HG03439 (cell line): ENCODE data around the gene NDUFV1.

Experiments
- ATAC-seq: cut with Tn5 transposase; IDR thresholded peaks from one replicate; pipeline ENCODE4 v1.9.1; 2021; ENCODE audit warnings: mild to moderate bottlenecking, moderate library complexity; ENCODE audit not compliant: unreplicated experiment

Gene NDUFV1

DNA sequence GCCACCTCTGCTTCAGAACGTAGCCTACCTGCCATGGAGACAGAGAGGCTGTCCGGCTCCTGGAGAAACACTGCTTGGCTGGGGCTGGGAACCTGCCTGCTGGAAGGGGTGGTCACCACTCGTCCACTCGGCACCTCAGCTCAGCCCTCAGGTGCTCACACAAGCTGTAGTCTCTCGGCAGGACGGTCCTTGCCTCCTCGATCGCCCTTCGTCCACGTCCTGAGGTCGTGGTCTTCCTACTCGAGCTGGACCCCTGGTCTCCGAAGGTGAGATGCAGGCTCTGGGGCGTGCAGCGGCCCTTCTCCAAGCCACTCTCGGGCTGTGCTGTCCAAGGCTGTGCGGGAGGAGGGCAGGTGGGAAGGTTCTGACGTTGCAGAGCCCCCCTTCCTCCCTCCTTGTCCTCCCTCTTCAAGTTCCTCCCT is 32.7 kb downstream of the NDUFV1 start, which contains the start of gene TBX10:
Gene TBX10, minus strand, starts transcription at position 326 of the 422 bp plus-strand sequence. Its CDS starts 291 bp downstream, at position 35.
- no peak for ATAC-seq

DNA sequence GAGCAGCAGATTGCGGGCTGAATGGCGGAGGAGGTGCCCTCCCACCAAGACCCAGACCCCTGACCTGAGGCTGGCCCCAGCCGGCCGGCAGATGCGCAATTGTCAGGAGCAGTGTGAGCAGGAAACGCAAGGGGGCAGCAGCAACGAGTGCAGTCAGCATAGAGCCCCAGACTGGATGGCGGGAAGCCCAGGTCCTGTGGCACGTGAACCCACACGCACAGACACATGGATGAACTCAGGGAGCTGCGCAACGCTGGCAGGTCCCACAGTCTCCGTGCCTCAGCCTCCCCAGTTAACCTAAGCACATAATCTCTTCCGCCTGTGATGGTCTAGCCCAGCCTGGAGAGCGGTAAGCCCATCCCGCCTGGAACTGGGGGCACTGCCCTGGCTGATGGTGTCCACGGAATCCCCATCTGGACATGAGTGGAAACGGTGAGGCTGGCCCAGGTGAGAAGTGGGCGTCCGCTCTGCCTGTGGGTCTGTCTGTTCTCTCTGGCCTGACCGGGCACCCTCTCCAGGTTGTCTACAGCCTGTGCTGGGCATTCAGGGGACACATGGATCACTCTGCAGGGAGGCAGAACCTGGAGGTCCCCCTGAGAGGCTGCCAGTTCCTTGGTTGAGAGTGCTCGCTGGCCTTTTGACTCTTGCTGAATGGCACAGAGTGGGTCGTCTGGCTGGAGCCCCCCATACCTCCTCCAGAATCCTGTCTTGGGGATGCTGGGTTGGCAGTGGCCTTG is 33.5 kb downstream of the NDUFV1 start:
- no peak for ATAC-seq

DNA sequence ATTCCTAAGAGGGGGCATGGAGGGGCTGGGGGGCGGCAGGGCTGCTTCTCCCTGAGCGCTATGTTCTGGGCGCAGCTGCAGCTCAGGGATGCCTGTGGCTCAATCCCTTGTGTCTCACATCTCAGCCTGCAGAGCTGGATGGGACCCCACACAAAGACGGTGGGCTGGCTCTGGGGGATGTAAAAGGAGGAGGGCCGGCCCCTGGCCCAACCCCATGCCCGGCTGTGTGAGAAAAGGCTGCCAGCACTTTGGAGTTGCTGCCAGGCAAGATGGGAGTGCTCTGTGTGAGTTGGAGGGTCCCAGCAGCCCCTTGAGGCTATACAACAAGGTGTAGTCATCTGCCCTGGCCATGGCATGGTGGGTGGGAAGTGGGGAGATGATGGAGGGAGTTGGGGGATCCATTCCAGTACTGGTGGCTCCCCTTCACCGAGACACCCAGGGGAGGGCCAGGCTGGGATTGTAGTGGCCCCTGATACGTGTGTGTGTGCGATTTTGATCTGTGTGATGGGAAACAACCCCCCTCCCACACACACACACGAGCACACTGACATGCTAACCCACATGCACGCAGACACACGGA is 34.1 kb downstream of the NDUFV1 start:
- ATAC-seq: no peak

DNA sequence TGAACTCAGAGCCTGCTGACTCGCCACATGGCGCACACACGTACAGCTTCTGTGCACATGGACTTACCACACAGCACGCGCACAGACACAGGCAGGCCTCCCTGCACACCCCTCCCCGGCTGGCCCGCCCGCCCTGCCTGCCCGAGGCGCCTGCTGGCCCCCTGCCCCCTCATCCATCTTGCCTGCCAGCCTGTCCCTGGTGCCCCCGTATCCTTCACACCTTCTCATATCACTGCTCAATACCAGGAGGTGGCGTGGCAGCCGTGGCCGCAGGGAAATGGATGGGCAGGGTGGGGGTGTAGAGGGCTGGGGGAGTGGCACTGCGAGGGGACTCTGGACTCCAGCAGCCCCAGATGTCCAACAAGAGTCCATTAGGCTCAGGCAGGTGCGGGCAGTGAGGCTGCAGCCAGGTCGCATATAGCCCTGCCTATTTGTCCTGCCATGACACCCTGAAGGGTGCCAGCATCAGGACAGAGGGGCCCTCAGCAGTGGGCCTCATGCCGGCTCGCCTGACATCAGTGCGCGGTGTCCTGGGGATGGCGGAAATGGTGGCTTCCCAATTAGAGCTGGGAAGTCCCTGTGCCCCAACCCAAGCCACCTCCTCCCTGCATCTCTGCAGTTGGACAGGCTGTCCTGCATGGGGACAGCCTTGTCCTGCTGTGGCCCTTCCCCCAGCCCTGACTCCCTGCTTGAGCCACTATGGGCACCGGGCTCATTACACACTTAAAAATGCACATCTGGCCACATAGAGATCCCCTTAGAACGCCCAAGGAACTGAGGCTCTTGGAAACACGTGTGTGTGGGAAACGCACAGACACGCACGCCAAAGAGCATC is 34.8 kb downstream of the NDUFV1 start:
- ATAC-seq: no peak

DNA sequence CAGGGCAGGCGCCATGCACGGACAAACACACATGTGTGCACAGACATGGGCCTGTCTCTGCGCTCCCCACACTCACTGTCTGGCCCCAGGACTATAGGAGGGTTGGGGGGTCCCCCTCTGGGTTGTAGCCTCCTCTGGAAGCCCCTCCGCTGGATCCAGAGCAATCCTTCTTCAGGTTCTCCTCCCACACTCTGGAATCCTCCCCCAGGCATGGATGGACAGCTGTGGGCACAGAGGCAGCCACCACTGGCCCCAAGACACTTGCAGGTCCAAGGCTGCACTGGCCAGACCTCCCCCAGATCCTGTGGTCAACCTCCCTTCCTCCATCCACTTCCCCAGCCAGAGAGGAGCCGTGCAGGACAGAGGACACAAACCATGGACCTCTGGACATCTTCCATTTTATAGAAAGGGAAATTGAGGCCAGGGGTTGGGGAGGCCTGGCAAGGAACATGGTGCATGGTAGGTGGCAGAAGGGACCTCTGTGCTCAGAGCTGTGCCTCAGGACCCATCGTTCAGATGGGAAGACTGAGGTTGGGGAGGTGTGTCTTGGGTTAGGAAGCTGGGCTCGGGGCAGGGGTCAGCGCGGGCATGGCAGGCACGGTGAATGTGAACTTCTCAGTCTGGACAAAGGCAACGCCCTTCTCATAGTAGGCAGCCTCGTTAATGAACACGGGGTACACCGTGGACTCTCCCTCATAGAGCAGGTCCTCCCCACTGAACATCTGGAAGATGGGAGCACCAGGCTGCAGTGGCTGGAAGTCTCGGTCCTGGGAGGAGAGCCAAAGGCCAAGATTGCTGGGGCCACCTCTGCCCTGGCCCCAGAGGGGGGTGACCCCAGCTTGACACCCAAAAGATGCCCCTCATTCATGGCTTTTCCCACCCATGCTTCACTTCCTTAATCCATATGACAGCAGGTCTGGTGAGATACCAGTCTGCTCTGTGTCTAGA is 35.7 kb downstream of the NDUFV1 start:
- ATAC-seq: no peak

DNA sequence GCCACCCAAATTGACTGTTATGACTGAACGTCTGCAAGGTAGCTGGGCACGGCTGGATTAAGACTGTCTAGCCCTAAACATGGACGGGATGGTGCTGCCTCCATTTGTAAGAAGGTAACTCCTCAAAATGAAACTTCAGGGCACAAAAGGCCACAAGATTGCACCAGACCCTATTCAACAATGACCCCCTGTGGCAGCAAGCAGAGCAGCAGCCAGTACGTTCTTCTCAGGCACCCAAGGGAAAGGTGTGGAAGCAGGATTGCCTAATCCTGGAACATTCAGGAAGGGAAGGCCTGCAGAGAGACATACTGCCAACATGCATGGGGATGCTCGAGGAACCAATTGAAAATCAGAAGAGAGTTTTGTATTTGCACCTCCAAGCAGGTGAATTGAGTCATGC is 37.3 kb downstream of the NDUFV1 start:
- ATAC-seq: no peak

DNA sequence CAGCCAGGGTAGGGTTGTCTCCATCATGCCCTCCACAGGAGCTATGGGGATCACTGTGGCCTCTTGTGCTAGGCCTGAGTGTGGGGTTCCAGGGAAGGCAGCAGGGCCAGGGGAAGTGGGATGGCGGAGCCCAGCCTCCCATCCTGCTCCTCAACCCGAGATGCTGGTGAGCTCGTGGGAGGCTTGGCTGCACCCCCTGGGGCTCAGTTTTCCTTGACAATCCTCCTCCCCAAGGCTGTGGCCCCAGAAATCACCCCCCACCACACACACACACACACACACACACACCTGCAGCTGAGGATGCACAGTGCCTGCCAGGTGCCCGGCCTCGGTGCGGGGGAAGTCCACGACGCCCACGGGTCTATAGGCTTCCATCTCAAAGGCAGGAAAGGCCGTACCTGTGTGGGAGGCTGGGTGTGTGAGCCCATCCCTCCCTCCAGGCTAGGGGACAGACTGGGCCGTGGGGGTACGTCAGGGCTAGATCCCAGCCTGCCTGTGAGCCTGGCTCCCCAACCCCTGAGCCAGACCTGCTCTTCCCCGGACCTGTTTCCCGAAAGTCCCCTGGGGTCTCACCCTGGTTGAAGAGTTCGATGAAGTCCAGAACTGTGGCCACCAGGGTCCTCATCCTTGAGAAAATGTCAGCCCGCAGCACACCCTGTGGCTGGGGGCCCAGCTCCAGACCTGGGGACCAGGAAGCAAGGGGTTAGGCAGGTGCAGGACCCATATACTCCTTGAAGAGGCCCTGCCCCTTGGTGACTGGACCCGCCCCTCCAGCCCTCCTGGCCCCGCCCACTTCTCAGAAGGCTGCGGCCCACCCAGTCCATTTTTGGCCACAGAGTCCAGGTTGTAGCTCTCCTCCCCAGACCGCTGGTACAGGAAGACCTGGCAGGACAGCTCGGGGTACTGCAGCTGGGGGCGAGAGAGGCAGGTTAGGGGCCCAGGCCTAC is 38.0 kb downstream of the NDUFV1 start:
- ATAC-seq: no peak

DNA sequence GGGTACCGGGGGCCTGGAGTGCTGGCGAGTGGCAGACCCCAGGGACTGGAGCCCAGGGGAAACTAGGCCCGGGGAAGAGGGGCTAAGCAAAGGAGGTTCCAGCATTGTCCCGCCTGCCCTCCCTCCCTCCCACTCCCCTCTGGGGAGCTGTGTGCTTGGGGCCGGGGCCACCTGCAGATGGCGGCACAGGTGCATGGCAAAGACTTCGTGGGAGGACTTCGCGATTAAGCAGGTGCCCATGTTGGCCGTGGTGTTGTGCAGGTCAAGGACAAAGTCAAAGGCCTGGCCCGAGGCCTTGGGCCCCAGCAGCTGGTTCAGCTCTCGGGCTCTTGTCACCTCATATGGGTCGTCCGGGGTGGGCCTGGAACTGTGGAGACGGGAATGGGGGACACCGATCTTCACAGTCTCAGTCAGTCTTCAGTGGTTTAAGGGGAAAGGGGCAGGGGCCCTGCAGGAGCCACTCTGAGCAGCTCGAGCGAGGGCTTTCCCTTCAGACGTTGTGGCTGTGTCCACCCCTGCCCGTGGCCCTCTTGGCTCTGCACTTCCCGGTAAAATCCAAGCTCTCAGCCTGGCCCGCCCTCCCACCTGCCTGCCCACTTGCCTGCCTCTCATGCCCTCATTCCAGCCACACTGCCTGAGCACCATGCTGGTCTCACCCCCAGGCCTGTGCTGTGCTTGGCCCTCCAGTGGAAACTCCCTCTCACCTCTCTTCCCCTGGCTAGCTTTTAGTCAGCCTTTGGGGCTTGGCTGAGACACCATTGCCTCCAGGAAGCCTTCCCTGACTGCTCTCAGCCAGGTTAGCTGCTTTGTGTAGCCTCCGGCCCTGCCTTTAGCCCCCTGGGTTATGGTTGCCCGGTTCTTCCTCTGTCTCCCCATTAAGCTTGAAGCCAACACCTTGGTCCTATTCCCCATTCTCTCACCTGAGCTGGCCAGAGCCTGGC is 39.1 kb downstream of the NDUFV1 start:
- ATAC-seq: no peak

DNA sequence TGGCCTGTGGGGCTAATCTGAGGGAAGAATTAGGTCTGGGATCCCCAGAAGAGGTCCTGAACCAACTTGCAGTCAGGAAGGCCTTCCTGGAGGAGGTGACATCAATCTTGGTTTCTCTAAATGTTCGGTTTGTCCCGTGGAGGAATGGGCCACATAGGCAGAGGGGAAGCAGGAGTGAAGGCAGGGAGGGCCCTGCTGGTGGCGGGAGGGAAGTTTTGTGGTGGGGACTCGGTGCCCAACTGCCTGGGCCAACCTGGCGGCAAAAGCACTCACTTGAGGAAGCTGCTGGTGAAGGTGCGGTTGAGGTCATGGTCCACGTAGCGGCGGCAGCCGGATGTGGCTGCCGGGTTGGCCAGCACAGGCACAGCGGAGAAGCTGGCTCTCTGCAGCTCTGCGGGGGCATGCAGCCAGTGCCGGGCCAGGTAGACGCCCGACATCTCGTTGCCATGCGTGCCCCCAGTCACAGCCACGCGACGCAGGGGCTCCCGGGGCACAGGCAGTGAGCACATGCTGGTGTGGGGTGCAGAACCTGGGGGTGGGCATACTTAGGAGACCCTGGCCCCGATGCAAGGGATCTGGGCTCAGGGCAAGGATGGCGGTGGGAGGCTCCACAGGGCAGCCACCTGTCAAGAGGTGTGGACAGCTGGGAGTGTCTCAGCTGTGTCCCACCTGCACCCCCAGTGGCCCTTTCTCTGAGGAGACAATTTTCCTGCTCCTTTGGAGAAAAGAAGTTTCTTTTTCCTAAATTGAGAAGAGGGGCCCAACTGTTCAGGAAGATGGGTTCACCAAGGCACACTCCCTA is 40.0 kb downstream of the NDUFV1 start:
- no peak for ATAC-seq

DNA sequence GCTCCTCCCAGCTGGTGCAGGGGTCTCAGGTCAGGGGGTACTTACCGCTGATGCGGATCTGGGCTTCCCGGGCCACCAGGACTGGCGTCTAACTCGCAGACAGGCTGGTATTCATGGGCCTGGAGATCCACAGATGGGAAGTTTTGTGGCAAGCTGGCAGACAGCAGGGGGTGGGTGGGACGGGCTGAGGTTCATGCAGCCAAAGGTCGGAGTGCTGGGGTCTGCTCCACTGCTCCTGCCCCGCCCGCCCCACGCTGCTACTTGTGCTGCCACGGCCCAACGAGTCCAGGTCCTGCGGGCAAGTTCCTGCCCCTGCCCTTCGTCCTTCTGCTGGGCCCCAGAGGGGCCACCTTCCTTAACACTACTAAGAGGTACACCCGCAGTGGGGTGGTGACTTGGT is 40.7 kb downstream of the NDUFV1 start:
- no peak for ATAC-seq

DNA sequence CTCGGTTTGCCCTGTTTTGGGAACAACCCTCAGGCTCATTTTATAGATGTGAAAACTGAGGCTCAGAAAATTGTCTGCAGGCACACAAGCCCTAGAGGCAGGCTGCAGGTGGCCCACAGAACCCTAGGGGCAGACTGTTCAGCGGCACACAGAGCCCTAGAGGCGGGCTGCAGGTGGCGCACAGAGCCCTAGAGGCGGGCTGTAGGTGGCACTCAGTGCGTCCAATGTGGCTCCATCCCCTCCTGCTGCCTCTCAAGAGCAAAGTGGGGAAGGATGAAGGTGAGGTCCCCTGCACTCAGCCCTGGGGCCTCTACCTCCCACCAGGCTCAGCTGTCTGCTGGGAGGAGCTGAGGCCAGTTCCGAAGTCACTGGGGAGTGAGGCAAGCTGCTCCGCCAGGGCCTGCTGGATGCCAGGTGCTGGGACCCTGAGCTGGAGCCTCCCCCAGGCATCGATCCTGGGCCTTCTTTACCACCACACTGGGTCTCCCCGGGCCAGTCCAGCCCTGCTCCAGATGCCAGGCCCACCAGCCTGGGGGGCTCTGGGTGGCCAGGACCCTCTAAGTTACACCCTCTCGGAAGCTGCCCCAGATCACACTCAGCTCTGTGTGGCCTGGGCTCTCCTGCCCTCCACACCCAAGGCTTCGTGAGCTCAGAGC is 41.5 kb downstream of the NDUFV1 start:
- ATAC-seq: no peak

DNA sequence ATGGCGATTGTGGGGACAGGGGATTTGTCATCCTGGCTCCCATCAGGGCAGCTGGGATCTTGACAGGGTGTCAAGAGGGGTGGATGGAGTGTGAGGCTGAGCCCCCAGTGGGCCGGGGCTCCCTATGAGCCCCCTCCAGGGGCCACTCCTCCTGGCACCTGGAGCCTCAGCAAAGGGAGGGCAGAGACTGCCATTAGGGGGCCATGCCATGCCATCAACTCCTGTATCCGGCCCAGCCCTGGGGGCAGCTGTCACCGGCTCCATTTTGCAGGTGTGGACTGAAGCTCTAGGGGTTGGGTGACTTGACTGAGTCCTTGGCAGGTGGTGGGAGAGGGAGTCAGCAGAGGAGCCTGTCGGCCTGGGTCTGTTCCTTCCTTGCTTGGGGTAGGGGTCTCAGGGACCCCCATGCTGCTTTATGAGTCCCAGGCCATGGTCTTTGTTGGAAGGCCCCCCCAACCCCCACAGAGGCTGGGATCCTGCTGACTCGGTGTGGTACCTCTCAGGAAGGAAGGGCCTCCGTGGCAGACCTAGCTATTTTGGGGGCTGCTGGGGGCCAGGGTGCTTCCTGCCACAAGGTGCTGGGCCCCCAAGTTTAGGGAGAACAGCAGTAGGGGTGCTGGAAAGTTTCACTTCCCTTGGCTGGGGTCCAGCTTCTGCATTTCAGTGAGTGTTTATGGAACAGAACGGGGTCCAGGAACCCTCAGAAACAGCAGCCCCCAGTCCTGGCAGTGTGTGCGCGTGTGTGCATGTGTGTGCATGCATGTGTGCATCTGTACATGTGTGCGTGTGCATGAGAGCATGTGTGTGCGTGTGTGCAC is 42.3 kb downstream of the NDUFV1 start:
- ATAC-seq: no peak

DNA sequence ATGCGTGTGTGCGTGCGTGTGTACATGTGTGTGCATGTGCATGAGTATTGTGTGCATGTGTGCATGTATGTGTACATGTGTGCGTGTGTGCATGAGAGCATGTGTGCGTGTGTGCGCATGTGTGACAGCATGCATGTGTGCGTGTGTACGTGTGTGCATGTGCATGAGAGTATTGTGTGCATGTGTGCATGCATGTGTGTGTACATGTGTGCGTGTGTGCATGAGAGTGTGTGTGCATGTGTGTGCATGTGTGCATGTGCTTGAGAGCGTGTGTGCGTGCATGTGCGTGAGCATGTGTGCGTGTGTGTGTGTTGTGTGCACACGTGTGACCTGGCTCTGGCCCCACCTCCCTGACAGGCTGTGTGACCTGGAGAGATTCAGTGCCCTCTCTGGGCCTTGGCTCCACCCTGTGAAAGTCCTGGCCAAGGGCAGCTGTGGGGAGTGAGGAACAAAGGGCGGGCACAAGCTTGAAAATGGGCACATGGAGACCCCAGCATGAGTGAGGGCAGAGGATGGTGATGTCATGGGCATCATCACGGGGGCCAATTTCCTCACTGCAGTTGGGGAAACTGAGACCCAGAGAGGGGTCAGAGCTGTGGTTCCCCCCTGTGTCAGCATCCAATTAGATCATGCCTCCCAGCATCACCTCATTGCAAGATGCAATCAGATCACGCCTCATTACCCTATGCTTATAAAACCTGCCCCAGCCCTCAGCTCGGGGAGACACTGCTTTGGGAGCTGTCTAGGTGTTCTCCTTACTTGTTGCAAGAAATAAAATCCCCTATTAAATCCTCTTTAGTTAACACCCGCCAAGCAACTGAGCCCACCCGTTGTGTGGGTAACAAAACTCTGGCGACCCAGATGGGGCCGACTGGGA is 43.1 kb downstream of the NDUFV1 start:
- ATAC-seq: no peak

DNA sequence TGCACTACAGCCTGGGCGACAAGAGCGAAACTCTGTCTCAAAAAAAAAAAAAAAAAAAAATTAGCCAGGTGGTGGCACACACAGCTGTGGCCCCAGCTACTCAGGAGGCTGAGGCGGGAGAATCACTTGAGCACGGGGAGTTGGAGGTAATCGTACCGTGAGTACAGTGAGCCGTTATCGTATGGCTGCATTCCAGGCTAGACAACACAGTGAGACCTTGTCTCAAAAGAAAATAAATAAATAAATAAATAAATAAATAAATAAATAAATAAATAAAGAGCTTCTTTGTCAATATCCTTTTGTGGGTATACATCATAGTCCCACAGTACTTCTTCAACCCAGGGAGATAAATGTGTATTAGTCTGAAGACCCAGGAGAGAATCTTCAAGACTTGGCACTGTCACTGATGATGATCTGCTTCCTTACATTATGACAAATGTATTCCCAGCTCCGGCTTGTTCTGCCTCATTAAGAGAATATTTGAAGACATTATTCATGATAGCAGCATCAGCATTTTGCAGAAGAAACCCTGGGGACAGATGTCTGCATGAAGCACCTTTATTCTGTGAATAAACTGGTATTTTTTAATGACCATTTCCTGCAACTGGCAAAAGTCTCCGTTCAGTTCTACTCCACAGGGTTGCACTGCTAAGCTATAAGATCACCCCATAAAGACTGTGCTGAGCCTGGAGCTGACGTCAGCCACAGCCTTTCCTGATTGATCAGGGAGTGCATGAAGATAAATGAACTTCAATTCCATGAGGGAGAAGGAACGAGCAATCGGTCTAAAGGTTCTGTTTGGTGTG is 45.4 kb downstream of the NDUFV1 start:
- no peak for ATAC-seq
